SW480 (cell line): Measurements from ENCODE around the gene RTBDN.

Experiments used
- DNase-seq: peaks from one replicate; pipeline ENCODE4 v3.0.0-alpha.2; 2016; ENCODE audit warnings: low spot score

Gene RTBDN

GRCh38 chr19:12779162-12779993 is 55.0 kb downstream of the RTBDN start:
- peak; percentile 45 for DNase-seq

DNA sequence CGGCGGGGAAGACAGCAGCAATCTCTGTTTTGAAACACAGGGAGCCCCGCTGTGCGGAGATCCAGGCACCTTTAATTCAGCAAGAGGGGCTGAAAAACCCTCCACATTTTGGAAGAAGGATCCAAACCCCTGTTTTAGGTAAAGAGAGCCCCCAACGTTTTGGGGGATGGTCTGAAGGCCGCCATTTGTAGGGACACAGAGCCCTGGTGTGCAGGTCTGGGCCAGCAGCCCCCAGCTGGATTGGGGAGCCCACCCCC is 55.5 kb downstream of the RTBDN start:
- DNase-seq, result no peak

- DNase-seq, result peak; percentile 90
Measured at GRCh38 chr19:12778017-12778904, 56.1 kb downstream of the RTBDN start.

GRCh38 chr19:12777217-12778016 is 57.0 kb downstream of the RTBDN start:
- DNase-seq, result peak; percentile 82
